Activated B cell treated with CpG ODN at 0.5 μM for 24 hours (primary cell): ENCODE results near the gene MED12L. TPM values are rescaled to one million over a fixed set of nuclear protein-coding genes. Genes with fewer than 3 reads are reported as not detected.

Experiments used
- ATAC-seq: fragments of 200-7000 bp; cut with Tn5 transposase; one replicate; pipeline ENCODE4 v1.10.0; 2021; ENCODE audit warnings: low read depth, mild to moderate bottlenecking, moderate library complexity
- CTCF ChIA-PET: fragments of 350-600 bp; sonication (Branson Sonifier 250); formaldehyde crosslinking; loops from one replicate; lab custom pipeline; 2021; ENCODE audit warnings: antibody characterized with exemption; lab: Charles Lee
- POLR2A ChIA-PET: fragments of 350-600 bp; sonication (Branson Sonifier 250); formaldehyde crosslinking; loops from one replicate; lab custom pipeline; 2021; ENCODE audit warnings: antibody characterized with exemption; lab: Charles Lee
- DNase-seq: peaks from one replicate; pipeline ENCODE4 v3.0.0; 2022
- H3K27ac Mint-ChIP-seq: one replicate; pipeline ENCODE4 v1.8.0; 2020; ENCODE audit warnings: mixed read lengths
- H3K27me3 Mint-ChIP-seq: one replicate; pipeline ENCODE4 v1.8.0; 2021; ENCODE audit warnings: mixed read lengths
- H3K36me3 Mint-ChIP-seq: one replicate; pipeline ENCODE4 v1.8.0; 2021; ENCODE audit warnings: low read depth, mixed read lengths
- H3K4me1 Mint-ChIP-seq: one replicate; pipeline ENCODE4 v1.8.0; 2021; ENCODE audit warnings: mixed read lengths
- H3K4me3 Mint-ChIP-seq: one replicate; pipeline ENCODE4 v1.8.0; 2020; ENCODE audit warnings: mild to moderate bottlenecking, mixed read lengths
- H3K9me3 Mint-ChIP-seq: one replicate; pipeline ENCODE4 v1.8.0; 2020; ENCODE audit warnings: mixed read lengths
- CTCF ChIP-seq: fragments of 200-600 bp; IDR thresholded peaks from one replicate; pipeline ENCODE4 v1.8.0; 2022; ENCODE audit warnings: antibody characterized with exemption, mild to moderate bottlenecking
- intact Hi-C: fragments of 100-400 bp; cut with micrococcal nuclease; formaldehyde crosslinking; loops from one replicate; pipeline ENCODE4 v1.15.1; 2024
- total RNA-seq: library from RNA; stranded (reverse); gene quantifications from 2 replicates; pipeline ENCODE4 v1.2.3, GENCODE V29; 2022

Gene MED12L
- total RNA-seq, 1 donor from 2014 or later: 1.5 TPM

GRCh38 chr3:151305775-151306151, 220.3 kb downstream of the MED12L start:
- no peak for DNase-seq
- H3K4me1 Mint-ChIP-seq: no peaks in the 10 kb centered on the region
- intact Hi-C loops: no loop called here
- no peak overlapping the region for H3K4me3 Mint-ChIP-seq
- ATAC-seq: no peak
- CTCF ChIA-PET: interaction anchor here (0.6 kb wide), 1 partner anchor 138 kb away, joined by 3 read pairs; no protein-coding TSS in a partner anchor
- H3K27me3 Mint-ChIP-seq: peaks cover 5% of the 10 kb centered on the region
- no peaks in the 10 kb centered on the region for H3K36me3 Mint-ChIP-seq
- TF ChIP-seq CTCF: no peak
- POLR2A ChIA-PET: no interaction called here
- no peak overlapping the region for H3K27ac Mint-ChIP-seq
- H3K9me3 Mint-ChIP-seq: no peaks in the 10 kb centered on the region

GRCh38 chr3:151306168-151306810, 220.8 kb downstream of the MED12L start:
- Mint-ChIP-seq H3K4me3 (no peak overlapping the region), H3K4me1 (no peaks in the 10 kb centered on the region), H3K36me3 (no peaks in the 10 kb centered on the region), H3K27me3 (peaks cover 3% of the 10 kb centered on the region), H3K27ac (no peak overlapping the region), H3K9me3 (no peaks in the 10 kb centered on the region)
- intact Hi-C loops: no loop called here
- DNase-seq: no peak
- CTCF ChIA-PET: interaction anchor here (1.5 kb wide), 1 partner anchor 22 kb away, joined by 5 read pairs; no protein-coding TSS in a partner anchor
- ATAC-seq: no peak
- TF ChIP-seq CTCF: no peak
- POLR2A ChIA-PET: no interaction called here

- Mint-ChIP-seq H3K36me3 (no peaks in the 10 kb centered on the region), H3K4me3 (no peak overlapping the region), H3K27ac (no peak overlapping the region), H3K27me3 (peaks cover 3% of the 10 kb centered on the region), H3K9me3 (no peaks in the 10 kb centered on the region), H3K4me1 (no peaks in the 10 kb centered on the region)
- POLR2A ChIA-PET: no interaction called here
- TF ChIP-seq CTCF: no peak
- no peak for DNase-seq
- no peak for ATAC-seq
- CTCF ChIA-PET: interaction anchor here (1.0 to 1.5 kb wide), 2 partner anchors 14 to 21 kb away, joined by 4 to 5 read pairs; no protein-coding TSS in a partner anchor
- intact Hi-C loops: no loop called here
Measured at GRCh38 chr3:151307131-151307530, 221.7 kb downstream of the MED12L start.

GRCh38 chr3:151307583-151308488, 222.4 kb downstream of the MED12L start:
- CTCF ChIA-PET: interaction anchor here (1.0 to 1.5 kb wide), 2 partner anchors 15 to 21 kb away, joined by 4 to 5 read pairs; no protein-coding TSS in a partner anchor
- Mint-ChIP-seq H3K27ac (no peak overlapping the region), H3K4me3 (no peak overlapping the region), H3K4me1 (no peaks in the 10 kb centered on the region), H3K36me3 (no peaks in the 10 kb centered on the region), H3K27me3 (peaks cover 3% of the 10 kb centered on the region), H3K9me3 (no peaks in the 10 kb centered on the region)
- POLR2A ChIA-PET: no interaction called here
- ATAC-seq (no peak), DNase-seq (no peak)
- no peak for TF ChIP-seq CTCF
- intact Hi-C loops: no loop called here

- no peaks in the 10 kb centered on the region for H3K4me1 Mint-ChIP-seq
- no peak for DNase-seq
- CTCF ChIA-PET: no interaction called here
Measured at GRCh38 chr3:151309566-151309965, 224.1 kb downstream of the MED12L start.

More at GRCh38 chr3:151309566-151309965, 224.1 kb downstream of the MED12L start:
- Mint-ChIP-seq H3K27ac (no peak overlapping the region), H3K36me3 (no peaks in the 10 kb centered on the region), H3K4me3 (no peak overlapping the region), H3K27me3 (no peaks in the 10 kb centered on the region), H3K9me3 (no peaks in the 10 kb centered on the region)
- POLR2A ChIA-PET: no interaction called here
- no peak for ATAC-seq
- intact Hi-C loops: no loop called here
- TF ChIP-seq CTCF: no peak
